NCI-H2107 treated with DMSO at 0.1 percent for 48 hours (cell line): ENCODE measurements around the gene PCDHGA1.
"Not testable (repeated sequence)": the region's sequence is repeated elsewhere in the genome, so short reads cannot be mapped to it uniquely, and the experiment has no call there.

Experiments
- DNase-seq: peaks from one replicate; lab custom pipeline; 2025; ENCODE audit not compliant: unreplicated experiment; lab: John Stamatoyannopoulos, UW

Gene PCDHGA1

DNA sequence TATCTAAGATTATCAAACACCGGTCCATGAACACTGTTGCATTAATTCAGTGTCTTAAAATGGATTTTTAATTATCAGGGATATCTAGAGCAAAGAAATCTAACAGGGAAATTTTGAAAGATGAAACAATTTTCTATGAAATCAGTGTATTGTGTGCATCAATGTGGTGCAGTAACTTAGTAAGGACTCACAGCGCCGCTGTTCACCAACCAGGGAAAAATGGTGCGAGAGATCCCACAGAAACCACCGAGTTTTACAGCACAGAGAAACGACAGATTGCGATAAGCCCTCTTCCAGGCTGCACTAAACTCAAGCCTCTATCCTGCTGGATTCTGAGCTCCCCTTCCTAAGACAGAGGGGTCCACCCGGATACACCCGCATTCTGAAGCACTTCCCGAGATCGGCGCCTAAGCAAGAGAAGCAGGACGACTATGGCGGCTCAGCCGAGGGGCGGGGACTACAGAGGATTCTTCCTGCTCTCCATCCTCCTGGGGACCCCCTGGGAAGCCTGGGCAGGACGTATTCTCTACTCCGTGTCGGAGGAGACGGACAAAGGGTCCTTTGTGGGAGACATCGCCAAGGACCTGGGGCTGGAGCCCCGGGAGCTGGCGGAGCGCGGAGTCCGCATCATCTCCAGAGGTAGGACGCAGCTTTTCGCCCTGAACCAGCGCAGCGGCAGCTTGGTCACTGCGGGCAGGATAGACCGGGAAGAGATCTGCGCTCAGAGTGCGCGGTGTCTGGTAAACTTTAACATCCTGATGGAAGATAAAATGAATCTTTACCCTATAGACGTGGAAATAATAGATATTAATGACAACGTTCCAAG is 52.4 kb downstream of the PCDHGA1 start, which contains the start of gene PCDHGA7:
TSS of gene PCDHGA7 (plus strand) at position 274 of the 826 bp plus-strand sequence. CDS start at position 432, 158 bp downstream.
- no peak for DNase-seq

DNA sequence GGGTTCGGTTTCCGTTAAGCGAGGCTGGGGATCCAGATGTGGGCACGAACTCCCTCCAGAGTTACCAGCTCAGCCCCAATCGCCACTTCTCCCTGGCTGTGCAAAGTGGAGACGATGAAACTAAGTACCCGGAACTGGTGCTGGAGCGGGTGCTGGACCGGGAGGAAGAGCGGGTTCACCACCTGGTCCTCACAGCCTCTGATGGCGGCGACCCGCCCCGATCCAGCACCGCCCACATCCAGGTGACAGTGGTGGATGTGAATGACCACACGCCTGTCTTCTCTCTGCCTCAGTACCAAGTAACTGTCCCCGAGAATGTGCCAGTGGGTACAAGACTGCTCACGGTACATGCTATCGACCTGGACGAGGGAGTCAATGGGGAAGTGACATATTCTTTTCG is 53.0 kb downstream of the PCDHGA1 start:
- no peak for DNase-seq

DNA sequence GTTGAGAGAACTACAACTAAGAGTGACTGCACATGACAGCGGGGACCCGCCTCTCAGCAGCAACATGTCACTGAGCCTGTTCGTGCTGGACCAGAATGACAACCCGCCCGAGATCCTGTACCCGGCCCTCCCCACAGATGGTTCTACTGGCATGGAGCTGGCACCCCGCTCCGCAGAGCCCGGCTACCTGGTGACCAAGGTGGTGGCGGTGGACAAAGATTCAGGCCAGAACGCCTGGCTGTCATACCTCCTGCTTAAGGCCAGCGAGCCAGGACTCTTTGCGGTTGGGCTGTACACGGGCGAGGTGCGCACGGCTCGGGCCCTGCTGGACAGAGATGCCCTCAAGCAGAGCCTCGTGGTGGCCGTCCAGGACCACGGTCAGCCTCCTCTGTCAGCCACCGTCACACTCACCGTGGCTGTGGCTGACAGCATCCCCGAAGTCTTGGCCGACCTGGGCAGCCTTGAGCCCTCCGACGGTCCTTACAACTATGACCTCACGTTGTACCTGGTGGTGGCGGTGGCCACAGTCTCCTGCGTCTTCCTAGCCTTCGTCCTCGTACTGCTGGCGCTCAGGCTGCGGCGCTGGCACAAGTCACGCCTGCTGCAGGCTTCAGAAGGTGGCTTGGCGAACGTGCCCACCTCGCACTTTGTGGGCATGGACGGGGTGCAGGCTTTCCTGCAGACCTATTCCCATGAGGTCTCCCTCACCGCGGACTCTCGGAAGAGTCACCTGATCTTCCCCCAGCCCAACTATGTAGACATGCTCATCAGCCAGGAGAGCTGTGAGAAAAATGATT is 54.4 kb downstream of the PCDHGA1 start:
- no peak for DNase-seq

DNA sequence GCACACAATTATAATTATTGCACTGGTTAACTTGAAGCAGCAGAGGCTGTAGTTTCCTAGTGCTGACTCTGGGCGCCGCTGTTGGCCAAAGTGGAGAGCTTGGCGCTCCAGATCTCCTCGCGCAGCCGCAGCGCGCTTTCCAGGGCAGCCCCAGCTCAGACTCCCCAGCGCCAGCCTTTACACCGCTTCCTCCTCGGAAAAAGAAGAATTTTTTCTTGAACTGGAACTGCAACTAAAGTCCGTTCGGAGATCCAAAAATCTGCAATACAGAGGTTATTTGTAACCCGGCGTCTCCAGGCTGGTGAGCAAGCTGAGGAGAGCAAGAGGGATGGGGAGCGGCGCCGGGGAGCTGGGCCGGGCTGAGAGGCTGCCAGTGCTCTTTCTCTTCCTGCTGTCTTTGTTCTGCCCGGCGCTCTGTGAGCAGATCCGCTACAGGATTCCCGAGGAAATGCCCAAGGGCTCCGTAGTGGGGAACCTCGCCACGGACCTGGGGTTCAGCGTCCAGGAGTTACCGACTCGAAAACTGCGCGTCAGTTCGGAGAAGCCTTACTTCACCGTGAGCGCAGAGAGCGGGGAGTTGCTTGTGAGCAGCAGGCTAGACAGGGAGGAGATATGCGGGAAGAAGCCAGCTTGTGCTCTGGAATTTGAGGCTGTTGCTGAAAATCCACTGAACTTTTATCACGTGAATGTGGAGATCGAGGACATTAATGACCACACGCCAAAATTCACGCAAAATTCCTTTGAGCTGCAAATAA is 57.4 kb downstream of the PCDHGA1 start, which contains the start of gene PCDHGB4:
TSS of gene PCDHGB4 (plus strand) at position 142 of the 755 bp plus-strand sequence. CDS start at position 329, 187 bp downstream.
- DNase-seq: not testable (repeated sequence)

DNA sequence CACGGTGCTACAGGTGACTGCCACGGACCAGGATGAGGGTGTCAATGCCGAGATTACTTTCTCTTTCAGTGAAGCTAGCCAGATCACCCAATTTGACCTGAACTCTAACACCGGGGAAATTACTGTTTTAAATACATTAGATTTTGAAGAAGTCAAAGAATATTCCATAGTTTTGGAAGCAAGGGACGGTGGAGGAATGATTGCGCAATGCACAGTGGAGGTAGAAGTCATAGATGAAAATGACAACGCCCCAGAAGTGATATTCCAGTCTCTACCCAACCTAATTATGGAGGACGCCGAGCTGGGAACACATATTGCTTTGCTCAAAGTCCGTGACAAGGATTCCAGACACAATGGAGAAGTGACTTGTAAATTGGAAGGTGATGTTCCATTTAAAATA is 58.3 kb downstream of the PCDHGA1 start:
- DNase-seq: no peak

DNA sequence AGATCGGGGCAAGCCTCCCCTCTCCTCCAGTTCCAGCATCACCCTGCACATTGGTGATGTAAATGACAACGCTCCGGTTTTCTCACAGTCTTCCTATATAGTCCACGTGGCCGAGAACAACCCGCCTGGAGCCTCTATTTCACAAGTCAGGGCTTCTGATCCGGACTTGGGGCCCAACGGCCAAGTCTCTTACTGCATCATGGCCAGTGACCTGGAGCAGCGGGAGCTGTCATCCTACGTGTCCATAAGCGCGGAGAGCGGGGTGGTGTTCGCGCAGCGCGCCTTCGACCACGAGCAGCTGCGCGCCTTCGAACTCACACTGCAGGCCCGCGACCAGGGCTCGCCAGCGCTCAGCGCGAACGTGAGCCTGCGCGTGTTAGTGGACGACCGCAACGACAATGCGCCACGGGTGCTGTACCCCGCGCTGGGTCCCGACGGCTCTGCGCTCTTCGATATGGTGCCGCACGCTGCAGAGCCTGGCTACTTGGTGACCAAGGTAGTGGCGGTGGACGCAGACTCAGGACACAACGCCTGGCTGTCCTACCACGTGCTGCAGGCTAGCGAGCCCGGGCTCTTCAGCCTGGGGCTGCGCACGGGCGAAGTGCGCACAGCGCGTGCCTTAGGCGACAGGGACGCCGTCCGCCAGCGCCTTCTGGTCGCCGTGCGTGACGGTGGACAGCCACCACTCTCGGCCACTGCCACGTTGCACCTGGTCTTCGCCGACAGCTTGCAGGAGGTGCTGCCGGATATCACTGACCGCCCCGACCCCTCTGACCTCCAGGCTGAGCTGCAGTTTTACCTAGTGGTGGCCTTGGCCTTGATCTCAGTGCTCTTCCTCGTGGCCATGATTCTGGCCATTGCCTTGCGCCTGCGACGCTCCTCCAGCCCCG is 59.1 kb downstream of the PCDHGA1 start:
- DNase-seq: no peak

DNA sequence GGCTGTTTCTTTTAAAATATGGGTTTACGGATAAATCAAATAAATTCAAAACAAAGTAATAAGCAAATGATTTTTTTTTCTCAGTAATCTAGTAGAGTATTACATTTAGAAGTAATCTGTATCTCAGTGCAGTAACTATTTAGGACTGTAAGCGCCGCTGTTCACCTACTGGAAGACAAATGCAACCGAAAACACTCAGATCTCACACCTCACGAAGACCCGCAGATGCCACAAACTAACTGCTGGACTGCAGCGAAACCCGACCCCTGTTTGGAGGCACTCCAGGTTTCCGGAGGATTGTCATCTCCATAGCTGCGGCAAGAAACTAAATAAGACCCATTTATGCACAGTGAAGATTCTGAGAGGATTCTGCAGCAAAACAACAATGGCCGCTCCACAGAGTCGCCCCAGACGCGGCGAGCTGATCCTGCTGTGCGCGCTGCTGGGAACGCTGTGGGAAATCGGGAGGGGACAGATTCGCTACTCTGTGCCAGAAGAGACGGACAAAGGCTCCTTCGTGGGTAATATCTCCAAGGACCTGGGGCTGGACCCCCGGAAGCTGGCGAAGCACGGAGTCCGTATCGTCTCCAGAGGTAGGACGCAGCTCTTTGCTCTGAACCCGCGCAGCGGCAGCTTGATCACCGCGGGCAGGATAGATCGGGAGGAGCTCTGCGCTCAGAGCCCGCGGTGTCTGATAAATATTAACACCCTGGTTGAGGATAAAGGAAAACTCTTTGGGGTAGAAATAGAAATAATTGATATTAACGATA is 62.3 kb downstream of the PCDHGA1 start, which contains the start of gene PCDHGA8:
TSS of gene PCDHGA8 (plus strand) at position 205 of the 770 bp plus-strand sequence. CDS start at position 386, 181 bp downstream.
- DNase-seq: no peak

DNA sequence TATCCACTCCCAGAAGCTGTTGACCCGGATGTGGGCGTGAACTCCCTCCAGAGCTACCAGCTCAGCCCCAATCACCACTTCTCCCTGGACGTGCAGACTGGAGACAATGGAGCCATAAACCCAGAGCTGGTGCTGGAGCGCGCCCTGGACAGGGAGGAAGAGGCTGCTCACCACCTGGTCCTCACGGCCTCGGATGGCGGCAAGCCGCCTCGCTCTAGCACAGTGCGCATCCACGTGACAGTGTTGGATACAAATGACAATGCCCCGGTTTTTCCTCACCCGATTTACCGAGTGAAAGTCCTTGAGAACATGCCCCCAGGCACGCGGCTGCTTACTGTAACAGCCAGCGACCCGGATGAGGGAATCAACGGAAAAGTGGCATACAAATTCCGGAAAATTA is 63.0 kb downstream of the PCDHGA1 start:
- DNase-seq: no peak

DNA sequence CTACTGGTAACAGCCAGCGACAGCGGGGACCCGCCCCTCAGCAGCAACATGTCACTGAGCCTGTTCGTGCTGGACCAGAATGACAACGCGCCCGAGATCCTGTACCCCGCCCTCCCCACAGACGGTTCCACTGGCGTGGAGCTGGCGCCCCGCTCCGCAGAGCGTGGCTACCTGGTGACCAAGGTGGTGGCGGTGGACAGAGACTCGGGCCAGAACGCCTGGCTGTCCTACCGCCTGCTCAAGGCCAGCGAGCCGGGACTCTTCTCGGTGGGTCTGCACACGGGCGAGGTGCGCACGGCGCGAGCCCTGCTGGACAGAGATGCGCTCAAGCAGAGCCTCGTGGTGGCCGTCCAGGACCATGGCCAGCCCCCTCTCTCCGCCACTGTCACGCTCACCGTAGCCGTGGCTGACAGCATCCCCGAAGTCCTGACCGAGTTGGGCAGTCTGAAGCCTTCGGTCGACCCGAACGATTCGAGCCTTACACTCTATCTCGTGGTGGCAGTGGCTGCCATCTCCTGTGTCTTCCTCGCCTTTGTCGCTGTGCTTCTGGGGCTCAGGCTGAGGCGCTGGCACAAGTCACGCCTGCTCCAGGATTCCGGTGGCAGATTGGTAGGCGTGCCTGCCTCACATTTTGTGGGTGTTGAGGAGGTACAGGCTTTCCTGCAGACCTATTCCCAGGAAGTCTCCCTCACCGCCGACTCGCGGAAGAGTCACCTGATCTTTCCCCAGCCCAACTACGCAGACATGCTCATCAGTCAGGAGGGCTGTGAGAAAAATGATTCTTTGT is 64.3 kb downstream of the PCDHGA1 start:
- not testable (repeated sequence) for DNase-seq

DNA sequence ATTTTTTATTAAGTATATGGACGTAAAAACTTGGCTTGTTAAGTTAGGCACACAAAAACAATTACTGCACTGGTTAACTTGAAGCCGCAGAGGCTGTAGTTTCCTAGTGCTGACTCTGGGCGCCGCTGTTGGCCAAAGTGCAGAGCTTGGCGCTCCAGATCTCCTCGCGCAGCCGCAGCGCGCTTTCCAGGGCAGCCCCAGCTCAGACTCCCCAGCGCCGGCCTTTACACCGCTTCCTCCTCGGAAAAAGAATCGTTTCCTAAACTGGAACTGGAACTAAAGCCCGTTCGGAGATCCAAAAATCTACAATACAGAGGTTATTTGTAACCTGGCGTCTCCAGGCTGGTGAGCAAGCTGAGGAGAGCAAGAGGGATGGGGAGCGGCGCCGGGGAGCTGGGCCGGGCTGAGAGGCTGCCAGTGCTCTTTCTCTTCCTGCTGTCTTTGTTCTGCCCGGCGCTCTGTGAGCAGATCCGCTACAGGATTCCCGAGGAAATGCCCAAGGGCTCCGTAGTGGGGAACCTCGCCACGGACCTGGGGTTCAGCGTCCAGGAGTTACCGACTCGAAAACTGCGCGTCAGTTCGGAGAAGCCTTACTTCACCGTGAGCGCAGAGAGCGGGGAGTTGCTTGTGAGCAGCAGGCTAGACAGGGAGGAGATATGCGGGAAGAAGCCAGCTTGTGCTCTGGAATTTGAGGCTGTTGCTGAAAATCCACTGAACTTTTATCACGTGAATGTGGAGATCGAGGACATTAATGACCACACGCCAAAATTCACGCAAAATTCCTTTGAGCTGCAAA is 67.6 kb downstream of the PCDHGA1 start, which contains the start of gene PCDHGB5:
TSS of gene PCDHGB5 (plus strand) at position 192 of the 796 bp plus-strand sequence. CDS start at position 373, 181 bp downstream.
- not testable (repeated sequence) for DNase-seq

DNA sequence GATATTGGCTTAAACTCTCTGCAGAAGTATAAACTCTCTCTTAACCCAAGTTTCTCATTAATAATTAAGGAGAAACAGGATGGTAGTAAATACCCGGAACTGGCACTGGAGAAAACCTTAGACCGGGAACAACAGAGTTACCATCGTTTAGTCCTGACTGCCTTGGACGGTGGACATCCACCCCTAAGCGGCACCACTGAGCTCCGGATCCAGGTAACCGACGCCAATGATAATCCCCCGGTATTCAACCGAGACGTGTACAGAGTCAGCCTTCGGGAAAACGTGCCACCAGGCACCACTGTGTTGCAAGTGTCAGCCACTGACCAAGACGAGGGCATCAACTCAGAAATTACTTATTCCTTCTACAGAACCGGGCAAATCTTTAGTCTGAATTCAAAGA is 68.3 kb downstream of the PCDHGA1 start:
- no peak for DNase-seq

DNA sequence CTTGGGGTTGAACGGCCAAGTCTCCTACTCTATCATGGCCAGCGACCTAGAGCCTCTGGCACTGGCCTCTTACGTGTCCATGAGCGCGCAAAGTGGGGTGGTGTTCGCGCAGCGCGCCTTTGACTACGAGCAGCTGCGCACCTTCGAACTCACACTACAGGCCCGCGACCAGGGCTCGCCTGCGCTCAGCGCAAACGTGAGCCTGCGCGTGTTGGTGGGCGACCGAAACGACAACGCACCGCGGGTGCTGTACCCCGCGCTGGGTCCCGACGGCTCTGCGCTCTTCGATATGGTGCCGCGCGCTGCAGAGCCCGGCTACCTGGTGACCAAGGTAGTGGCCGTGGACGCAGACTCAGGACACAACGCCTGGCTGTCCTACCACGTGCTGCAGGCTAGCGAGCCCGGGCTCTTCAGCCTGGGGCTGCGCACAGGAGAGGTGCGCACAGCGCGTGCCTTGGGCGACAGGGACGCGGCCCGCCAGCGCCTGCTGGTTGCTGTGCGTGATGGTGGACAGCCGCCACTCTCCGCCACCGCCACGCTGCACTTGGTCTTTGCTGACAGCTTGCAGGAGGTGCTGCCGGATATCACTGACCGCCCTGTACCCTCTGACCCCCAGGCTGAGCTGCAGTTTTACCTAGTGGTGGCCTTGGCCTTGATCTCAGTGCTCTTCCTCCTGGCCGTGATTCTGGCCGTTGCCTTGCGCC is 69.4 kb downstream of the PCDHGA1 start:
- no peak for DNase-seq

DNA sequence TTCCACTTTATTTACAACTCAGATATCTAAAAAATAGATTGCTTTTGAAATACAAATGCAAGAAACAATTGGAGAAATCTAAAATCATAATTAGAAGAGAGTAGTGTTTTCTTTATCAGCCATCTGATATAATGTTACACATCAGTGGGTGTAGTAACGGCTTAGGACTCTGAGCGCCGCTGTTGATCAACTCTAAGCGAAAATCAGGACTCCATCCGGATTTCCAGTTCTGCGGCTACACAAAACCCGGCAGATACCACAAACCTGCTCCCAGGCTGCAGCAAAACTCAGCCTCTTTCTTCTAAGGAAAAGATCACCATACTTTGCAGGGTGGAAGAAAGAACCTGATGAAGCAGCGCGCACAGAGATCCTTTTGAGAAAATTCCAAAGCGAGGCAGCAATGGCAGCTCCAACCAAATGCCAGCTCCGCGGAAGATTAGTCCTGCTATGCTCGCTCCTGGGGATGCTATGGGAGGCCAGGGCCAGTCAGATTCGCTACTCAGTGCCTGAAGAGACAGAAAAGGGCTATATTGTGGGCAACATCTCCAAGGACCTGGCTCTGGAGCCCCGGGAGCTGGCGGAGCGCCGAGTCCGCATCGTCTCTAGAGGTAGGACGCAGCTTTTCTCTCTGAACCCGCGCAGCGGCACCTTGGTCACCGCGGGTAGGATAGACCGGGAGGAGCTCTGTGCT is 72.4 kb downstream of the PCDHGA1 start, which contains the start of gene PCDHGA9:
TSS of gene PCDHGA9 (plus strand) at position 226 of the 691 bp plus-strand sequence. CDS start at position 401, 175 bp downstream.
- no peak for DNase-seq

DNA sequence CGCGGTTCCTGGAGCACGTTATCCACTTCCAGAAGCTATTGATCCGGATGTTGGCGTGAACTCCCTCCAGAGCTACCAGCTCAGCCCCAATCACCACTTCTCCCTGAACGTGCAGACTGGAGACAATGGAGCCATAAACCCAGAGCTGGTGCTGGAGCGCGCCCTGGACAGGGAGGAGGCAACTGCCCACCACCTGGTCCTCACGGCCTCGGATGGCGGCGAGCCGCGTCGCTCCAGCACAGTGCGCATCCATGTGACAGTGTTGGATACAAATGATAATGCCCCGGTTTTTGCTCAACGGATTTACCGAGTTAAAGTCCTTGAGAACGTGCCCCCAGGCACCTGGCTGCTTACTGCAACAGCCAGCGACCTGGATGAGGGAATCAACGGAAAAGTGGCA is 73.1 kb downstream of the PCDHGA1 start:
- DNase-seq: no peak

DNA sequence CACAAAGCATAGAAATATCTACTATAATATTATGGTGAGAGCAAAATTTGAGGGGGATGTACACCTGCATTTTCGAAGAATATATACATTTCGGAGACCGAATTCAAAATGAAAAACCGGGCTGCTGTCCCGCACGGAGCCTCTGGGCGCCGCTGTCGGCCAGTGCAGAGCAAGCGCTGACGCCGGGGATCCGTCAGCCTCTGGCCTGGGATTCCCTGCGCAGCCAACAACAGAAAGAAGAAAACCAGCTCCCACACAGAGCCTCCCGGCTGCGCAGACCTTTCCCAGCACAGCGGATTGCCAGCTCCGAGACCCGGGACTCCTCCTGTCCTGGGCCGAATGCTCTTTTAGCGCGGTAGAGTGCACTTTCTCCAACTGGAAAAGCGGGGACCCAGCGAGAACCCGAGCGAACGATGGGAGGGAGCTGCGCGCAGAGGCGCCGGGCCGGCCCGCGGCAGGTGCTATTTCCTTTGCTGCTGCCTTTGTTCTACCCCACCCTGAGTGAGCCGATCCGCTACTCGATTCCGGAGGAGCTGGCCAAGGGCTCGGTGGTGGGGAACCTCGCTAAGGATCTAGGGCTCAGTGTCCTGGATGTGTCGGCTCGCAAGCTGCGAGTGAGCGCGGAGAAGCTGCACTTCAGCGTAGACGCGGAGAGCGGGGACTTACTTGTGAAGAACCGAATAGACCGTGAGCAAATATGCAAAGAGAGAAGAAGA is 77.6 kb downstream of the PCDHGA1 start, which contains the start of gene PCDHGB6:
TSS of gene PCDHGB6 (plus strand) at position 232 of the 716 bp plus-strand sequence. CDS start at position 414, 182 bp downstream.
- not testable (repeated sequence) for DNase-seq
